Measurements from ENCODE around the gene RNF141. TPM values are rescaled to one million over a fixed set of nuclear protein-coding genes. Genes with fewer than 3 reads are reported as not detected.

The RNF141 gene
- total RNA-seq, 2 experiments from 2014 or later, result 19.4 to 20.8 TPM

- TF ChIP-seq CTCF (IDR thresholded peaks at IDR 0.05), result no peak
- POLR2A ChIA-PET, result no interaction called here
- DNase-seq, result no peak
- Mint-ChIP-seq H3K4me1 (ENCODE audit: low read depth) (peaks cover 13% of the 10 kb centered on the region), H3K36me3 (ENCODE audit: low read depth) (peaks cover 7% of the 10 kb centered on the region), H3K27me3 (no peaks in the 10 kb centered on the region), H3K4me3 (no peak overlapping the region), H3K27ac (no peak overlapping the region), H3K9me3 (no peaks in the 10 kb centered on the region)
- CTCF ChIA-PET, result interaction anchor here (1.4 kb wide), 1 partner anchor 110 kb away, joined by 6 read pairs; no protein-coding TSS in a partner anchor
- ATAC-seq, result no peak
- intact Hi-C loops (cut with micrococcal nuclease), result no loop called here
These were observed 25.6 kb downstream of the RNF141 start for GRCh38 chr11:10515418-10515817.

- no peak for TF ChIP-seq CTCF (IDR thresholded peaks at IDR 0.05)
- Mint-ChIP-seq H3K36me3 (ENCODE audit: low read depth) (peaks cover 6% of the 10 kb centered on the region), H3K27me3 (no peaks in the 10 kb centered on the region), H3K27ac (no peak overlapping the region), H3K4me3 (no peak overlapping the region), H3K9me3 (no peaks in the 10 kb centered on the region), H3K4me1 (ENCODE audit: low read depth) (peaks cover 13% of the 10 kb centered on the region)
- ChIA-PET POLR2A (no interaction called here), CTCF (no interaction called here)
- intact Hi-C loops (cut with micrococcal nuclease), result no loop called here
- no peak for ATAC-seq
- no peak for DNase-seq
These were observed 26.3 kb downstream of the RNF141 start for GRCh38 chr11:10514709-10515108.

- intact Hi-C loops (cut with micrococcal nuclease), result no loop called here
- CTCF ChIA-PET, result no interaction called here
These were observed 26.8 kb downstream of the RNF141 start for GRCh38 chr11:10514202-10514601.

GRCh38 chr11:10511181-10511621 lies 29.8 kb downstream of the RNF141 start:
- Mint-ChIP-seq H3K4me1 (ENCODE audit: low read depth) (peaks cover 13% of the 10 kb centered on the region), H3K9me3 (no peaks in the 10 kb centered on the region), H3K27me3 (no peaks in the 10 kb centered on the region), H3K4me3 (no peak overlapping the region), H3K36me3 (ENCODE audit: low read depth) (peaks cover 4% of the 10 kb centered on the region), H3K27ac (no peak overlapping the region)
- ATAC-seq (no peak), DNase-seq (no peak)
- TF ChIP-seq CTCF (IDR thresholded peaks at IDR 0.05), result no peak
- CTCF ChIA-PET, result interaction anchor here (0.6 to 1.6 kb wide), 5 partner anchors 9 to 143 kb away, joined by 3 to 6 read pairs (median 3); no protein-coding TSS in a partner anchor
- POLR2A ChIA-PET, result interaction anchor here (0.7 kb wide), 1 partner anchor 55 kb away, joined by 3 read pairs; no protein-coding TSS in a partner anchor
- intact Hi-C loops (cut with micrococcal nuclease), result no loop called here

More at GRCh38 chr11:10514202-10514601, 26.8 kb downstream of the RNF141 start:
- peaks cover 13% of the 10 kb centered on the region for H3K4me1 Mint-ChIP-seq (ENCODE audit: low read depth)
- no peaks in the 10 kb centered on the region for H3K27me3 Mint-ChIP-seq
- TF ChIP-seq CTCF (IDR thresholded peaks at IDR 0.05), result no peak
- no peak for ATAC-seq
- H3K9me3 Mint-ChIP-seq, result no peaks in the 10 kb centered on the region
- H3K4me3 Mint-ChIP-seq, result no peak overlapping the region
- DNase-seq, result no peak
- H3K36me3 Mint-ChIP-seq (ENCODE audit: low read depth), result peaks cover 5% of the 10 kb centered on the region
- POLR2A ChIA-PET, result no interaction called here
- no peak overlapping the region for H3K27ac Mint-ChIP-seq

GRCh38 chr11:10506008-10506370 lies 35.0 kb downstream of the RNF141 start:
- Mint-ChIP-seq H3K36me3 (ENCODE audit: low read depth) (peaks cover 17% of the 10 kb centered on the region), H3K27ac (no peak overlapping the region), H3K4me1 (ENCODE audit: low read depth) (no peaks in the 10 kb centered on the region), H3K9me3 (no peaks in the 10 kb centered on the region), H3K27me3 (no peaks in the 10 kb centered on the region), H3K4me3 (no peak overlapping the region)
- no peak for TF ChIP-seq CTCF (IDR thresholded peaks at IDR 0.05)
- ChIA-PET CTCF (no interaction called here), POLR2A (interaction anchor here (1.0 kb wide), 1 partner anchor 11 kb away, joined by 3 read pairs; no protein-coding TSS in a partner anchor)
- intact Hi-C loops (cut with micrococcal nuclease), result no loop called here
- ATAC-seq (no peak), DNase-seq (no peak)
